Keratinocyte (primary cell): Measurements from ENCODE around the gene CDC14A.

Experiments used
- CTCF ChIP-seq, 3 experiments: IDR thresholded peaks in 1 of 3; conservative IDR thresholded peaks in 1 of 3; optimal IDR thresholded peaks in 1 of 3; 2 replicates in 2 of 3; 3 replicates in 1 of 3; pipeline versions ENCODE3 to v1.5.1; 2011; ENCODE audit warnings: low read length in 3 of 3, mild to moderate bottlenecking in 3 of 3, moderate library complexity in 2 of 3, control low read depth in 1 of 3, inconsistent platforms in 1 of 3; ENCODE audit not compliant: insufficient read depth in 2 of 3; ENCODE audit errors: extremely low read depth in 1 of 3
- EZH2 ChIP-seq: IDR thresholded peaks from one replicate; pipeline ENCODE4 v1.6.1; 2012; ENCODE audit warnings: inconsistent platforms, mild to moderate bottlenecking, low read length, moderate library complexity

- no peak for TF ChIP-seq CTCF (optimal IDR thresholded peaks at IDR 0.05 in 1 of 3, IDR thresholded peaks at IDR 0.05 in 1 of 3, conservative IDR thresholded peaks at IDR 0.05 in 1 of 3; ENCODE audit: extremely low read depth in 1 of 3, insufficient read depth in 2 of 3, low read length in 3 of 3)
- no peak for TF ChIP-seq EZH2
Observed at GRCh38 chr1:100360790-100361510, 8.6 kb downstream of the CDC14A start.
